ENCODE measurements around the gene HEATR1. TPM values are rescaled to one million over a fixed set of nuclear protein-coding genes. Genes with fewer than 3 reads are reported as not detected.

The HEATR1 gene
- total RNA-seq, 1 donor from 2014 or later, result 23.6 TPM

- Histone ChIP-seq H3K9me3 (no peaks in the 10 kb centered on the region), H3K27ac (peak overlapping the region; percentile 60), H3K27me3 (no peaks in the 10 kb centered on the region), H3K36me3 (no peaks in the 10 kb centered on the region), H3K4me3 (no peak overlapping the region), H3K4me1 (peaks cover 11% of the 10 kb centered on the region)
- no peak for TF ChIP-seq CTCF (IDR thresholded peaks at IDR 0.05)
- DNase-seq, result no peak
- intact Hi-C loops (cut with DNase I), result no loop called here
- no peak for ATAC-seq
Observed at GRCh38 chr1:236502579-236502971, 101.7 kb downstream of the HEATR1 start.

GRCh38 chr1:236501093-236501492 is 103.2 kb downstream of the HEATR1 start:
- Histone ChIP-seq H3K27ac (no peak overlapping the region), H3K27me3 (no peaks in the 10 kb centered on the region), H3K36me3 (no peaks in the 10 kb centered on the region), H3K4me3 (no peak overlapping the region), H3K4me1 (peaks cover 11% of the 10 kb centered on the region), H3K9me3 (no peaks in the 10 kb centered on the region)
- ATAC-seq, result no peak
- intact Hi-C loops (cut with DNase I), result no loop called here
- no peak for DNase-seq
- TF ChIP-seq CTCF (IDR thresholded peaks at IDR 0.05), result no peak

Other genes with a start within 250 kb of the HEATR1 start
- 0.78 TPM for gene EDARADD, start 210.2 kb downstream of the HEATR1 start, total RNA-seq
- gene LGALS8, start 80.5 kb downstream of the HEATR1 start, total RNA-seq, result 81.7 TPM
- gene ACTN2, start 82.0 kb upstream of the HEATR1 start, total RNA-seq, result 2.8 TPM
- 37.9 TPM for gene MTR, start 190.8 kb upstream of the HEATR1 start, total RNA-seq

Data from upper lobe of right lung (tissue), 1 donor.